DLD1 (cell line): ENCODE measurements around the gene ERC2.

Experiments used
- in situ Hi-C: cut with HindIII; loops from 2 replicates; pipeline ENCODE4 v1.10.0; 2017; ENCODE audit warnings: low sequenced_read_pairs

ERC2 gene

GRCh38 chr3:55728461-55729100, 739.7 kb downstream of the ERC2 start:
- in situ Hi-C loops: loop anchor here (25.0 kb wide), 1 partner anchor 241 kb away; the partner anchor contains the start of gene WNT5A

- in situ Hi-C loops: loop anchor here (25.0 kb wide), 1 partner anchor 239 kb away; the partner anchor contains the start of gene WNT5A
Observed at GRCh38 chr3:55726501-55726775, 741.8 kb downstream of the ERC2 start.

DNA sequence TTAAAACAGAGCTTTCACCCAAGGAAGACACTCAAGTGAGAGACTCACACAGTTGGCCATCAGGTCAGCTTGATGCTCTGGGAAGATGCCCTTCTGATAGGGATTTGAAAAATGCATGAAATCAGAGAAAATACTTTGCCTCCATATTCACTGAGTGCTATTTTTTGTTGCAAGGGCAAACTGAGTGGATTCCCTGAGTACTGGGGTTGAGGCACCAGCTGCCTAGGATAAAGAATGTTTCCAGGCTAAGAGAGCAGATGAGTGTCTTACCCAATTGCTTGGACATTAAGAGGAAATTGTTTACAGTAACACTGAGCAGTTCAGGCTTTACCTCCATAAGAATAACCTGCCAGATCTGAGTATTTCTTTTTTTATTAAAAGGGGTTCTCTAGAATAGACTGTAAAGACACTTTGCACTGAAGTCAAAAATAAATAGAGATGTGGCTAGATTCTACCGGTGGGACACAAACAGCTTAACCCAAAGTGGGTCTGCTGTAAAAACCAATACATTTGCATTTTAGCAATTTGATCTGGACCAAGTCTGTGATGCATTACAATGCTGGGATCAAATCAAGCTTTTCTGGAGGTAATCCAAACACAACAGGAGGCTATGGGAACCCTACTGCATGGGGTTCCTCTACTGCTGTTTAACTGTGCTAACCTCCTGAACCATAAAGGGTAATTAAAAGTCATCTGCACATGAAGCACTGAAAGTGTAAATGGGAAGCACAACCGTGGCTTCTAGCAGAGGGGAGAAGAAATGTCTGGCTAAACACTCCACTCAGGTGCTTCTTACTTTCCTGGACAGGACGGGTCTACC, 742.4 kb downstream of the ERC2 start:
- in situ Hi-C loops: loop anchor here (25.0 kb wide), 1 partner anchor 239 kb away; the partner anchor contains the start of gene WNT5A

DNA sequence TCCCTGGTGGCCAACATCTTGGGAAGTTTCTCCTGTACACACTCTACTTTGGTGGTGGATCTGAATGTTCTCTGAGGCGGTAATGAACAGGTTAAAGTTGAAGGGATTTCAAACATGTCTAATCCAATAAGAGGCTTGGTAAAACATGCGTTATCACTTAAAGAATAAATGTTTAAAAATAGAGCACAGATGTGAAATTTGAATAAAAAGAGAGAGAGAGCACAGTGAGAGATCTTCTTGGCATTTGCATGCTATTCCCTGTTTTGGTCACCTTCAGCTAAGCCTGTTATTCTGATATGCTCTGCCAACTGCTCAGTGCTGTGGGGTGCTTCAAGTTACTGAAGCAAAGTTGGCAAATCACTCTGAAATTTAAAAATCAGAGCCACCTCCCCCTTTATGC, 743.4 kb downstream of the ERC2 start:
- in situ Hi-C loops: loop anchor here (25.0 kb wide), 1 partner anchor 238 kb away; the partner anchor contains the start of gene WNT5A

- in situ Hi-C loops: no loop called here
Observed at GRCh38 chr3:55724407-55724784, 743.9 kb downstream of the ERC2 start.

- in situ Hi-C loops: no loop called here
Observed at GRCh38 chr3:55723653-55724406, 744.4 kb downstream of the ERC2 start.

DNA sequence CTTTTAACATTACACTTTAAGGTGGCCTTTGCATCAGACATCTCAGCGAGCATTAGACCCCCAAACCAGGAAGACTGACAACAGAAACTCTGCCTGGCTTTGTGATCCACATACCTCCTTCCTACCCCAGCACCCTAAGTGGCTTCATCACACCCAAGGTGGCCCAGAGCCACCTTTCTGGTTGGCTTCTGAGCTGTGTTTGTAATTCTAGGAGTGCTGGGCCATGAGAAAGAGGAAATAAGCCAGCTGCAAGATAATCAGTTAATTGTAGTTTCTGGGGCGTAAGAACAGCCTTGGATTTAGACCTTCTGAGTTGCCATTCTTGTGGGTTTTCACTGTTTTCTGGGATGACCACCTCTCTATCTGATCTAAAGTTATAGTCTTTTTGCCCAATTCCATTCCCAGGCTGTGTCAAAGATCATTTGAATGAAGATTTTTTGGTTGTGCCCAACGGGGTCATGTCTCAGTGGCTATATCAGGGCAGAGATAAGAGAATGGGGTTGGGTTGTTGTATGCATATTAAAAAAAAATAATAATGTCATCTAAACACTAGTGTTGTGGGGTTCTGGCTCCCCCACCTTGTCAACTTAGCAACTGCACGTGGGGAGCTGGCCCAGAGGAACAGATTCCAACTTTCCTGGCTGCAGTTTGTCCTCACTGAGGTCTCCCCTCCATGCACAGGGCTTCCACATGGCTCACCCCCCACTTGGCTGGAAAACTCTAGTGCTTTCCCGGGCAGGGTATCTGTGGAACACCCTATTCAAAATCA, 746.4 kb downstream of the ERC2 start:
- in situ Hi-C loops: no loop called here

- in situ Hi-C loops: no loop called here
Observed at GRCh38 chr3:55720614-55721013, 747.7 kb downstream of the ERC2 start.

GRCh38 chr3:55719508-55719907, 748.8 kb downstream of the ERC2 start:
- in situ Hi-C loops: no loop called here

GRCh38 chr3:55719006-55719405, 749.3 kb downstream of the ERC2 start:
- in situ Hi-C loops: no loop called here

DNA sequence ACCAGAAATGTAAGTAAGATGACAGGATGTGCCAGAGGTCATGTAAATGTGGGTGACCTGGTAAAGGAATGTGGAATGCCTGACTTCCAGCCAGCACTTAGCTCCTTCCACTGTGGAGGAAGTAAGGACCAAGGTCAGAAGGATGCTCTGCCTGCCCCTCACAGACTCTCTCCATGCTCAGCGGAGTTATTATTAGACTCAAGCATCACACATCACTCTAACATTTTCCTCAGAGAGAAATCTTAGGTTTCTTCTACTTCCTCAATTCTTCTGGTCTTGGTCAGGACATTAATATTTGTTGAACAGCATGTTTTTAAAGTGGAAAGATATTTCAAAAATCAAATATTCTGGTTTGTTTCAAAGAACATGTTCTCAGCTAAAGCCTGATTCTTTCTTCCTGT, 749.7 kb downstream of the ERC2 start:
- in situ Hi-C loops: no loop called here

- in situ Hi-C loops: no loop called here
Observed at GRCh38 chr3:55718074-55718473, 750.2 kb downstream of the ERC2 start.

DNA sequence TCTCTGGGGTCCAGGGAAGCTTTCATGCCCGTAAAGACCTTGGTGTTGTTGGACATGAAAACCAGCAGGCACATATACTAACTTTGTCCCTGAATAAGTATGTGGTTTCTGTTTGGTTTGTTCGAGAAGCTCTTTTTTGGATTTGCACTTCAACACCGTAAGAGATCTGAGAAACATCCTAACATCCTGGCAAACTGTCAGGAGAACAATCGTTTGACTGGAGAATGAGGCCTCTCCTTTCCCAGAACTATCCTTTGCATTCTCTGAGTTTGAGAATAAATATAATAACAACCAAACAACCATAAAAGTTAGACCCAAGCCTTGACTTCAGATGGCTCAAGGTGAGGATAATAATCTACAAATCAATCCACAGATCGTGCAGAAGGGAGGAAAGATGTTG, 750.8 kb downstream of the ERC2 start:
- in situ Hi-C loops: no loop called here

- in situ Hi-C loops: no loop called here
Observed at GRCh38 chr3:55716611-55717225, 751.5 kb downstream of the ERC2 start.

- in situ Hi-C loops: no loop called here
Observed at GRCh38 chr3:55716044-55716443, 752.2 kb downstream of the ERC2 start.

DNA sequence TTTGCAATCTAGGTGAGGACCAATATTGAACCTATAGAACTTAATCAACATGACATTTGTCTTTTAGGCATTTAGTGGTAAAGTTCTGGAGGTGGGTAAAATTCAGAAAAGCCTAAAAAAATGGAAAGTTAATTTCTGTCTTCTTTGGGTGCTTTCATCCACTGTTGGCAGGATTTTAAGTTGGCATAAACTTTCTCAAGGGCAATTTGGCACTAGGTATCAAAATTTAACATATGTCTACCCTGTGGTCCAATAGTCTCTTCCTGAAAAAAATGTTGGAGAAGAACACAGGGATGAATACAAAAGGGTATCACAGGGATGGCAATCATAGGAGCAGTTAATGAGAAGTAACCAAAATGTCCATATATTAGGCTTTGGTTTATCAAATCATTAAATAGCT, 754.2 kb downstream of the ERC2 start:
- in situ Hi-C loops: no loop called here

- in situ Hi-C loops: no loop called here
Observed at GRCh38 chr3:55711646-55712045, 756.6 kb downstream of the ERC2 start.

GRCh38 chr3:55709411-55710012, 758.8 kb downstream of the ERC2 start:
- in situ Hi-C loops: no loop called here

DNA sequence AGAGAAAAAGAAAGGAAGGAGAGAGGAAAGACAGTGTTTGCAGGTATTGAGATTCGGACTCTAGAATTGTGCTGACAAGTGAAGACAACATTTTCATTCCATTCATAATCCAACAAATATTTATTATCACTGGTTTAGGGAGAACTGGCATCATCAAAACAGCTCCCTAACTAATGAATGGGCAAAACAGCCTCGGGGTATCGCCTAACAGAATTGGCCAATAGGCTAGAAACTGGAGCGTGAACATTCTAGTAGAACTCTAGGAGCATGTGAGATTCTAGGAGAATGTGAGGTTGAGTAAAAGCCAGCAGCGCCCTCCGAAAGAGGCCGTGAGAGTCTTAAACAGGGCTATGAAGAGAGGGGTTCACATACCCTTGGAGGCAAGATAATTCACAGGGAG, 759.3 kb downstream of the ERC2 start:
- in situ Hi-C loops: no loop called here

GRCh38 chr3:55708242-55708641, 760.0 kb downstream of the ERC2 start:
- in situ Hi-C loops: no loop called here
